ENCODE data around the gene GM2A. TPM values are rescaled to one million over a fixed set of nuclear protein-coding genes. Genes with fewer than 3 reads are reported as not detected.
A peak's percentile ranks its signal among the peaks of the same experiment; 100 is the strongest.

GM2A gene
- total and polyA plus RNA-seq, 2 of the 8 experiments (the other 6 are each of a cell fraction or from before 2014, with no cell fraction given) = 18.5 to 32.2 TPM

DNA sequence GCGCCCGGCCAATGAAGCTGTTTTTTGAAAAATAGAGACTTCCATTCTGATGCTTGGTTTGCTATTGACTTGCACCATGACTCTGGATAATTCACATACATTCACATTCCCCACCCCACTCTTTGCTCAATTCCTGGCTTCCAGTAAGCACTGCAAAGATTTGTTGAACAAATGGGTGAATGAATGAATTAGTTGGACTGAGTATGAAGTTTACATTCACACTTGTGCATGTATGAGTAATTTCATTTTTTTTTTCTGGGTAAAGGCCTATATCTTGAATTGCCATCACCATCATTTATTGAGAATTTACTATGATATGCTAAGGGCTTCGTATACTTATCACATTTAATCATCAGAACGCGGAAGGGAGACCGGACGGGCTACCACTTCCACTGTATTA lies 15.3 kb upstream of the GM2A start:
- FAIRE-seq = no peak
- Histone ChIP-seq H2BK20ac (ENCODE audit: low read length) (no peak overlapping the region), H2BK12ac (ENCODE audit: low read depth, low read length) (no peak overlapping the region), H3K23me2 (ENCODE audit: low read depth, low read length) (no peaks in the 10 kb centered on the region), H4K20me1 (replicated peaks in 1 of 2; ENCODE audit: control insufficient read depth in 1 of 2, insufficient read depth in 2 of 2, low read length in 2 of 2) (no peaks in the 10 kb centered on the region), H2AK5ac (ENCODE audit: low read depth, low read length) (no peak overlapping the region), H2AFZ (ENCODE audit: low read length) (peak overlapping the region; percentile 68; the same call in 1 of the 2 replicates), H3K4me1 (replicated peaks in 1 of 4; ENCODE audit: control insufficient read depth in 3 of 4, insufficient read depth in 4 of 4, low read length in 3 of 4) (peaks cover 3 to 11% (median 7%) of the 10 kb centered on the region in 4 experiments; a peak in 6 of 7 replicates), H3K14ac (ENCODE audit: insufficient read length) (no peak overlapping the region), H3K56ac (replicated peaks; ENCODE audit: insufficient read length, low read depth, low read length) (no peak overlapping the region), H3K18ac (ENCODE audit: extremely low read depth, low read length) (no peak overlapping the region), H3K79me2 (ENCODE audit: control insufficient read depth in 1 of 2, insufficient read depth in 2 of 2, low read length in 2 of 2) (no peaks in the 10 kb centered on the region), H4K8ac (ENCODE audit: extremely low read depth, insufficient read depth, low read length) (no peak overlapping the region), H3K79me1 (ENCODE audit: low read depth, low read length) (no peaks in the 10 kb centered on the region), H2BK15ac (ENCODE audit: low read length) (no peak overlapping the region), H4K91ac (replicated peaks; ENCODE audit: insufficient read length, low read length) (no peak overlapping the region), H4K5ac (ENCODE audit: insufficient read length, low read depth, low read length) (no peak overlapping the region), H3K27ac (ENCODE audit: low read depth, low read length) (no peak overlapping the region), H3K23ac (ENCODE audit: insufficient read length) (no peak overlapping the region), H3K4me3 (ENCODE audit: extremely low read depth in 1 of 4, insufficient read depth in 2 of 4, low read depth in 3 of 4, low read length in 4 of 4) (no peak overlapping the region), H3K36me3 (ENCODE audit: control insufficient read depth in 2 of 4, insufficient read depth in 4 of 4, low read length in 3 of 4) (no peaks in the 10 kb centered on the region), H2BK5ac (ENCODE audit: low read depth, low read length) (no peak overlapping the region), H3K9ac (replicated peaks in 1 of 4; ENCODE audit: extremely low read depth in 1 of 4, low read depth in 3 of 4, low read length in 3 of 4) (no peak overlapping the region), H3K4ac (replicated peaks; ENCODE audit: insufficient read length, low read depth, low read length) (no peak overlapping the region), H2BK120ac (replicated peaks; ENCODE audit: low read depth, low read length) (no peak overlapping the region), H3K4me2 (ENCODE audit: insufficient read depth in 1 of 2, low read depth in 2 of 2, low read length in 2 of 2) (no peak overlapping the region), H3K27me3 (replicated peaks in 1 of 4; ENCODE audit: control insufficient read depth in 3 of 4, extremely low read depth in 1 of 4, insufficient read depth in 3 of 4, low read length in 3 of 4) (no peaks in the 10 kb centered on the region), H3K9me3 (ENCODE audit: insufficient read depth in 2 of 2, low read depth in 1 of 2, low read length in 1 of 2) (no peaks in the 10 kb centered on the region)
- no peak for DNase-seq (ENCODE audit: low read depth in 1 of 2, low spot score in 2 of 2)
- POLR2A ChIA-PET (ENCODE audit: partially characterized antibody) = interaction anchor here (1.7 to 2.6 kb wide), 2 partner anchors 8 to 15 kb away, joined by 7 to 12 read pairs; partner anchors contain the start of gene GM2A
- WGBS, 2 experiments (ENCODE audit: extremely low coverage in 1 of 2, insufficient coverage in 1 of 2, insufficient read length in 1 of 2, insufficient replicate concordance in 2 of 2, low coverage in 1 of 2, low lambda C conversion rate in 2 of 2, missing lambda C conversion rate in 1 of 2) = 96% methylated on average over 7 of the region's 7 CpGs; no CpG with 5 or more reads in 1 of the 2 experiments
- CTCF ChIA-PET (ENCODE audit: partially characterized antibody) = interaction anchor here (0.9 to 7.4 kb wide), 33 partner anchors 9 to 411 kb away, joined by 3 to 75 read pairs (median 7); partner anchors contain the start of genes CCDC69 and GM2A
- TF ChIP-seq NRF1 (IDR thresholded peaks at IDR 0.05; ENCODE audit: low read depth, low read length) = no peak
- TF ChIP-seq GTF2F1 (IDR thresholded peaks at IDR 0.05; ENCODE audit: borderline replicate concordance, low read depth, low read length) = no peak
- no peak for TF ChIP-seq SP4 (IDR thresholded peaks at IDR 0.05; ENCODE audit: low read length)
- TF ChIP-seq CBX8 (IDR thresholded peaks at IDR 0.05; ENCODE audit: borderline replicate concordance, low read depth, low read length) = no peak
- no peak for TF ChIP-seq SRF (IDR thresholded peaks at IDR 0.05; ENCODE audit: low read depth, low read length)
- TF ChIP-seq BACH1 (IDR thresholded peaks at IDR 0.05; ENCODE audit: low read length) = no peak
- no peak for TF ChIP-seq SUZ12 (IDR thresholded peaks at IDR 0.05; ENCODE audit: low read length)
- TF ChIP-seq CTBP2 (IDR thresholded peaks at IDR 0.05; ENCODE audit: borderline replicate concordance, insufficient read depth, insufficient read length, low read length) = no peak
- TF ChIP-seq ASH2L (IDR thresholded peaks at IDR 0.05; ENCODE audit: low read length) = no peak
- no peak for TF ChIP-seq BRCA1 (IDR thresholded peaks at IDR 0.05; ENCODE audit: low read depth, low read length)
- TF ChIP-seq RBBP5 (IDR thresholded peaks at IDR 0.05; ENCODE audit: borderline replicate concordance, low read depth, low read length) = no peak
- no peak for TF ChIP-seq HDAC2 (IDR thresholded peaks at IDR 0.05; ENCODE audit: borderline replicate concordance in 1 of 2, low read depth in 2 of 2, low read length in 2 of 2)
- no peak for TF ChIP-seq POU5F1 (IDR thresholded peaks at IDR 0.05; ENCODE audit: low read depth, low read length)
